GM23338 (cell line): Measurements from ENCODE around the gene BDKRB1. TPM values are rescaled to one million over a fixed set of nuclear protein-coding genes. Genes with fewer than 3 reads are reported as not detected.

ENCODE experiments used
- ATAC-seq: fragments of 200-7000 bp; cut with Tn5 transposase; 3 replicates; pipeline ENCODE4 v1.9.1; 2020
- DNase-seq: peaks from one replicate; pipeline ENCODE4 v3.0.0-alpha.2; 2015; ENCODE audit warnings: low spot score
- H2AFZ ChIP-seq: fragments of 200-600 bp; sonication (generic); 2 replicates; pipeline ENCODE4 v1.8.0; 2016; ENCODE audit warnings: antibody characterized with exemption, mild to moderate bottlenecking, moderate library complexity
- H3F3A ChIP-seq: fragments of 200-600 bp; sonication (generic); replicated peaks from 2 replicates; pipeline ENCODE4 v1.8.0; 2017; ENCODE audit warnings: antibody characterized with exemption, mixed run types, low read depth
- H3K27ac ChIP-seq: fragments of 200-600 bp; sonication (generic); 2 replicates; pipeline ENCODE4 v1.6.1; 2016; ENCODE audit warnings: low read depth
- H3K27me3 ChIP-seq: fragments of 200-600 bp; sonication (generic); 2 replicates; pipeline ENCODE4 v1.8.0; 2016; ENCODE audit warnings: mild to moderate bottlenecking, mixed run types, moderate library complexity; ENCODE audit not compliant: insufficient read depth
- H3K36me3 ChIP-seq: fragments of 200-600 bp; sonication (generic); 2 replicates; pipeline ENCODE4 v1.8.0; 2016; ENCODE audit warnings: mild to moderate bottlenecking; ENCODE audit not compliant: insufficient read depth
- H3K4me1 ChIP-seq: fragments of 200-600 bp; sonication (generic); 2 replicates; pipeline ENCODE4 v1.8.0; 2016; ENCODE audit warnings: mild to moderate bottlenecking, moderate library complexity; ENCODE audit not compliant: insufficient read depth
- H3K4me2 ChIP-seq: fragments of 200-600 bp; sonication (generic); 2 replicates; pipeline ENCODE4 v1.7.1; 2017; ENCODE audit warnings: mixed run types
- H3K4me3 ChIP-seq: fragments of 200-600 bp; sonication (generic); 2 replicates; pipeline ENCODE4 v1.6.1; 2016; ENCODE audit warnings: mixed run types
- H3K79me2 ChIP-seq: fragments of 200-600 bp; sonication (generic); replicated peaks from 2 replicates; pipeline ENCODE4 v1.8.0; 2017; ENCODE audit warnings: mild to moderate bottlenecking; ENCODE audit not compliant: insufficient read depth
- H3K9me2 ChIP-seq: fragments of 200-600 bp; sonication (generic); 2 replicates; pipeline ENCODE4 v1.8.0; 2017; ENCODE audit not compliant: insufficient read depth
- H4K20me1 ChIP-seq: fragments of 200-600 bp; sonication (generic); replicated peaks from 2 replicates; pipeline ENCODE4 v1.8.0; 2017; ENCODE audit warnings: mild to moderate bottlenecking; ENCODE audit not compliant: insufficient read depth
- H3K27ac Mint-ChIP-seq: 2 replicates; pipeline ENCODE4 v1.8.0; 2020; ENCODE audit warnings: inconsistent platforms, mild to moderate bottlenecking, moderate library complexity, mixed read lengths
- H3K27me3 Mint-ChIP-seq: 3 replicates; pipeline ENCODE4 v1.8.0; 2022; ENCODE audit warnings: low read depth, mild to moderate bottlenecking, moderate library complexity, mixed read lengths, inconsistent platforms; ENCODE audit not compliant: insufficient read depth, poor library complexity
- H3K36me3 Mint-ChIP-seq: 3 replicates; pipeline ENCODE4 v1.8.0; 2021; ENCODE audit warnings: low read depth, mild to moderate bottlenecking, inconsistent platforms, moderate library complexity, mixed read lengths
- H3K4me1 Mint-ChIP-seq: 3 replicates; pipeline ENCODE4 v1.8.0; 2020; ENCODE audit warnings: mild to moderate bottlenecking, inconsistent platforms, mixed read lengths
- H3K4me3 Mint-ChIP-seq: 3 replicates; pipeline ENCODE4 v1.8.0; 2021; ENCODE audit warnings: moderate library complexity, mild to moderate bottlenecking, inconsistent platforms, mixed read lengths
- H3K9me3 Mint-ChIP-seq: 3 replicates; pipeline ENCODE4 v1.8.0; 2020; ENCODE audit warnings: moderate library complexity, mild to moderate bottlenecking, inconsistent platforms, mixed read lengths
- CREB1 ChIP-seq: fragments of 250-450 bp; sonication (Bioruptor Pico); IDR thresholded peaks from 2 replicates; pipeline ENCODE4 v1.5.0; 2020; ENCODE audit warnings: low read depth, mild to moderate bottlenecking, moderate library complexity
- EZH2phosphoT487 ChIP-seq: fragments of 200-600 bp; sonication (generic); IDR thresholded peaks from one replicate; pipeline ENCODE4 v1.8.1; 2018; ENCODE audit warnings: antibody characterized with exemption; ENCODE audit not compliant: unreplicated experiment
- ZNF331 ChIP-seq: fragments of 250-450 bp; sonication (Bioruptor Pico); IDR thresholded peaks from 2 replicates; pipeline ENCODE4 v1.5.0; 2020; ENCODE audit warnings: low read depth, mild to moderate bottlenecking, moderate library complexity
- polyA plus RNA-seq: library from polyadenylated mRNA; unstranded; fragments of >200 nt; fragmentation: Nextera tagmentation; extraction: Ambion mirVana; gene quantifications from 2 replicates; pipeline ENCODE4 v1.2.1, GENCODE V29; 2016
- total RNA-seq: library from RNA; depleted of rRNA; stranded (reverse); fragments of >200 nt; shearing (Covaris generic); gene quantifications from 2 replicates; pipeline ENCODE4 v1.2.3, GENCODE V29; 2014
- TF ChIP-seq, protein P1 (sequence below): fragments of 250-450 bp; sonication (Bioruptor Pico); IDR thresholded peaks from 2 replicates; pipeline ENCODE4 v1.5.0; 2020; ENCODE audit warnings: mild to moderate bottlenecking, moderate library complexity
- TF ChIP-seq, protein P2 (sequence below): IDR thresholded peaks from 2 replicates; pipeline ENCODE4 v1.6.1; 2016; ENCODE audit warnings: antibody characterized with exemption
- TF ChIP-seq, protein P3 (sequence below): IDR thresholded peaks from one replicate; pipeline ENCODE4 v1.6.1; 2018; ENCODE audit warnings: antibody characterized with exemption; ENCODE audit not compliant: unreplicated experiment

BDKRB1 gene
- total and polyA plus RNA-seq, 2 experiments from 2014 or later: not detected

DNA sequence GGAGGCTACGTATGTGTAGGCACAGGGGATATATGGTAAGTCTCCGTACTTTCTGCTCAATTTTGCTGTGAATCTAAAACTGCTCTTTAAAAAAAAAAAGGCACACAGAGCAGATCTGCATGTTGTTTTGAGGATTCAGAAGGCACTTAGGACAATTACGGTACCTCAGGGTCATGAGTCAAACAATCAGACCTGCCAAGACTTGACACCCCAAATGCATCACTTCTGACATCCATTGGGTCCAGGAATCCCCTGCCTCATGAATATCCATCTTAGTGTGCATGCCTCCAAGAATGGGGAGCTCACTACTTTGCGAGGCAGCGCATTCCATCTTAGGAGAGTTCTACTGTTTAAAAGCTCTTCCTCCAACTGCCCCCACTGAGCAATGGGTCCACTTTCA lies 48.3 kb upstream of the BDKRB1 start:
- Mint-ChIP-seq H3K27ac (no peak overlapping the region), H3K9me3 (peaks cover 8% of the 10 kb centered on the region), H3K4me3 (no peak overlapping the region), H3K36me3 (peaks cover 3% of the 10 kb centered on the region; the same call in 1 of the 3 replicates), H3K4me1 (peaks cover 30% of the 10 kb centered on the region), H3K27me3 (peaks cover 12% of the 10 kb centered on the region)
- H3K27me3 ChIP-seq: peaks cover 26% of the 10 kb centered on the region
- ATAC-seq (no peak), DNase-seq (no peak)
- no peak for TF ChIP-seq EZH2phosphoT487
- TF ChIP-seq CREB1 (CRISPR knock-in tag): no peak
- TF ChIP-seq, protein P1, sequence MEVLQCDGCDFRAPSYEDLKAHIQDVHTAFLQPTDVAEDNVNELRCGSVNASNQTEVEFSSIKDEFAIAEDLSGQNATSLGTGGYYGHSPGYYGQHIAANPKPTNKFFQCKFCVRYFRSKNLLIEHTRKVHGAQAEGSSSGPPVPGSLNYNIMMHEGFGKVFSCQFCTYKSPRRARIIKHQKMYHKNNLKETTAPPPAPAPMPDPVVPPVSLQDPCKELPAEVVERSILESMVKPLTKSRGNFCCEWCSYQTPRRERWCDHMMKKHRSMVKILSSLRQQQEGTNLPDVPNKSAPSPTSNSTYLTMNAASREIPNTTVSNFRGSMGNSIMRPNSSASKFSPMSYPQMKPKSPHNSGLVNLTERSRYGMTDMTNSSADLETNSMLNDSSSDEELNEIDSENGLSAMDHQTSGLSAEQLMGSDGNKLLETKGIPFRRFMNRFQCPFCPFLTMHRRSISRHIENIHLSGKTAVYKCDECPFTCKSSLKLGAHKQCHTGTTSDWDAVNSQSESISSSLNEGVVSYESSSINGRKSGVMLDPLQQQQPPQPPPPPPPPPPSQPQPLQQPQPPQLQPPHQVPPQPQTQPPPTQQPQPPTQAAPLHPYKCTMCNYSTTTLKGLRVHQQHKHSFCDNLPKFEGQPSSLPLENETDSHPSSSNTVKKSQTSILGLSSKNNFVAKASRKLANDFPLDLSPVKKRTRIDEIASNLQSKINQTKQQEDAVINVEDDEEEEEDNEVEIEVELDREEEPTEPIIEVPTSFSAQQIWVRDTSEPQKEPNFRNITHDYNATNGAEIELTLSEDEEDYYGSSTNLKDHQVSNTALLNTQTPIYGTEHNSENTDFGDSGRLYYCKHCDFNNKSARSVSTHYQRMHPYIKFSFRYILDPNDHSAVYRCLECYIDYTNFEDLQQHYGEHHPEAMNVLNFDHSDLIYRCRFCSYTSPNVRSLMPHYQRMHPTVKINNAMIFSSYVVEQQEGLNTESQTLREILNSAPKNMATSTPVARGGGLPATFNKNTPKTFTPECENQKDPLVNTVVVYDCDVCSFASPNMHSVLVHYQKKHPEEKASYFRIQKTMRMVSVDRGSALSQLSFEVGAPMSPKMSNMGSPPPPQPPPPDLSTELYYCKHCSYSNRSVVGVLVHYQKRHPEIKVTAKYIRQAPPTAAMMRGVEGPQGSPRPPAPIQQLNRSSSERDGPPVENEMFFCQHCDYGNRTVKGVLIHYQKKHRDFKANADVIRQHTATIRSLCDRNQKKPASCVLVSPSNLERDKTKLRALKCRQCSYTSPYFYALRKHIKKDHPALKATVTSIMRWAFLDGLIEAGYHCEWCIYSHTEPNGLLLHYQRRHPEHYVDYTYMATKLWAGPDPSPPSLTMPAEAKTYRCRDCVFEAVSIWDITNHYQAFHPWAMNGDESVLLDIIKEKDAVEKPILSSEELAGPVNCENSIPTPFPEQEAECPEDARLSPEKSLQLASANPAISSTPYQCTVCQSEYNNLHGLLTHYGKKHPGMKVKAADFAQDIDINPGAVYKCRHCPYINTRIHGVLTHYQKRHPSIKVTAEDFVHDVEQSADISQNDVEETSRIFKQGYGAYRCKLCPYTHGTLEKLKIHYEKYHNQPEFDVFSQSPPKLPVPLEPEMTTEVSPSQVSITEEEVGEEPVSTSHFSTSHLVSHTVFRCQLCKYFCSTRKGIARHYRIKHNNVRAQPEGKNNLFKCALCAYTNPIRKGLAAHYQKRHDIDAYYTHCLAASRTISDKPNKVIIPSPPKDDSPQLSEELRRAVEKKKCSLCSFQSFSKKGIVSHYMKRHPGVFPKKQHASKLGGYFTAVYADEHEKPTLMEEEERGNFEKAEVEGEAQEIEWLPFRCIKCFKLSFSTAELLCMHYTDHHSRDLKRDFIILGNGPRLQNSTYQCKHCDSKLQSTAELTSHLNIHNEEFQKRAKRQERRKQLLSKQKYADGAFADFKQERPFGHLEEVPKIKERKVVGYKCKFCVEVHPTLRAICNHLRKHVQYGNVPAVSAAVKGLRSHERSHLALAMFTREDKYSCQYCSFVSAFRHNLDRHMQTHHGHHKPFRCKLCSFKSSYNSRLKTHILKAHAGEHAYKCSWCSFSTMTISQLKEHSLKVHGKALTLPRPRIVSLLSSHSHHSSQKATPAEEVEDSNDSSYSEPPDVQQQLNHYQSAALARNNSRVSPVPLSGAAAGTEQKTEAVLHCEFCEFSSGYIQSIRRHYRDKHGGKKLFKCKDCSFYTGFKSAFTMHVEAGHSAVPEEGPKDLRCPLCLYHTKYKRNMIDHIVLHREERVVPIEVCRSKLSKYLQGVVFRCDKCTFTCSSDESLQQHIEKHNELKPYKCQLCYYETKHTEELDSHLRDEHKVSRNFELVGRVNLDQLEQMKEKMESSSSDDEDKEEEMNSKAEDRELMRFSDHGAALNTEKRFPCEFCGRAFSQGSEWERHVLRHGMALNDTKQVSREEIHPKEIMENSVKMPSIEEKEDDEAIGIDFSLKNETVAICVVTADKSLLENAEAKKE (CRISPR knock-in tag): no peak
- TF ChIP-seq, protein P2, sequence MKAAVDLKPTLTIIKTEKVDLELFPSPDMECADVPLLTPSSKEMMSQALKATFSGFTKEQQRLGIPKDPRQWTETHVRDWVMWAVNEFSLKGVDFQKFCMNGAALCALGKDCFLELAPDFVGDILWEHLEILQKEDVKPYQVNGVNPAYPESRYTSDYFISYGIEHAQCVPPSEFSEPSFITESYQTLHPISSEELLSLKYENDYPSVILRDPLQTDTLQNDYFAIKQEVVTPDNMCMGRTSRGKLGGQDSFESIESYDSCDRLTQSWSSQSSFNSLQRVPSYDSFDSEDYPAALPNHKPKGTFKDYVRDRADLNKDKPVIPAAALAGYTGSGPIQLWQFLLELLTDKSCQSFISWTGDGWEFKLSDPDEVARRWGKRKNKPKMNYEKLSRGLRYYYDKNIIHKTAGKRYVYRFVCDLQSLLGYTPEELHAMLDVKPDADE: no peak
- no peak for TF ChIP-seq ZNF331 (CRISPR knock-in tag)
- TF ChIP-seq, protein P3, sequence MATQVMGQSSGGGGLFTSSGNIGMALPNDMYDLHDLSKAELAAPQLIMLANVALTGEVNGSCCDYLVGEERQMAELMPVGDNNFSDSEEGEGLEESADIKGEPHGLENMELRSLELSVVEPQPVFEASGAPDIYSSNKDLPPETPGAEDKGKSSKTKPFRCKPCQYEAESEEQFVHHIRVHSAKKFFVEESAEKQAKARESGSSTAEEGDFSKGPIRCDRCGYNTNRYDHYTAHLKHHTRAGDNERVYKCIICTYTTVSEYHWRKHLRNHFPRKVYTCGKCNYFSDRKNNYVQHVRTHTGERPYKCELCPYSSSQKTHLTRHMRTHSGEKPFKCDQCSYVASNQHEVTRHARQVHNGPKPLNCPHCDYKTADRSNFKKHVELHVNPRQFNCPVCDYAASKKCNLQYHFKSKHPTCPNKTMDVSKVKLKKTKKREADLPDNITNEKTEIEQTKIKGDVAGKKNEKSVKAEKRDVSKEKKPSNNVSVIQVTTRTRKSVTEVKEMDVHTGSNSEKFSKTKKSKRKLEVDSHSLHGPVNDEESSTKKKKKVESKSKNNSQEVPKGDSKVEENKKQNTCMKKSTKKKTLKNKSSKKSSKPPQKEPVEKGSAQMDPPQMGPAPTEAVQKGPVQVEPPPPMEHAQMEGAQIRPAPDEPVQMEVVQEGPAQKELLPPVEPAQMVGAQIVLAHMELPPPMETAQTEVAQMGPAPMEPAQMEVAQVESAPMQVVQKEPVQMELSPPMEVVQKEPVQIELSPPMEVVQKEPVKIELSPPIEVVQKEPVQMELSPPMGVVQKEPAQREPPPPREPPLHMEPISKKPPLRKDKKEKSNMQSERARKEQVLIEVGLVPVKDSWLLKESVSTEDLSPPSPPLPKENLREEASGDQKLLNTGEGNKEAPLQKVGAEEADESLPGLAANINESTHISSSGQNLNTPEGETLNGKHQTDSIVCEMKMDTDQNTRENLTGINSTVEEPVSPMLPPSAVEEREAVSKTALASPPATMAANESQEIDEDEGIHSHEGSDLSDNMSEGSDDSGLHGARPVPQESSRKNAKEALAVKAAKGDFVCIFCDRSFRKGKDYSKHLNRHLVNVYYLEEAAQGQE: no peak
- no peaks in the 10 kb centered on the region for H3K79me2 ChIP-seq
- no peaks in the 10 kb centered on the region for H4K20me1 ChIP-seq
- no peak overlapping the region for H3K4me2 ChIP-seq
- no peaks in the 10 kb centered on the region for H3K36me3 ChIP-seq
- H3K4me3 ChIP-seq: no peak overlapping the region
- no peaks in the 10 kb centered on the region for H3F3A ChIP-seq
- no peak overlapping the region for H2AFZ ChIP-seq
- H3K4me1 ChIP-seq: peaks cover 6% of the 10 kb centered on the region; the same call in 1 of the 2 replicates
- H3K9me2 ChIP-seq: 0 out of 2 replicates have a peak, but pooled peaks cover 5% of the 10 kb centered on the region
- H3K27ac ChIP-seq: no peak overlapping the region
